NCI-H69 (cell line): Measurements from ENCODE around the gene ATP8B4.

Source experiments
- DNase-seq: peaks from one replicate; lab custom pipeline; 2025; lab: John Stamatoyannopoulos, UW

Gene ATP8B4

DNA sequence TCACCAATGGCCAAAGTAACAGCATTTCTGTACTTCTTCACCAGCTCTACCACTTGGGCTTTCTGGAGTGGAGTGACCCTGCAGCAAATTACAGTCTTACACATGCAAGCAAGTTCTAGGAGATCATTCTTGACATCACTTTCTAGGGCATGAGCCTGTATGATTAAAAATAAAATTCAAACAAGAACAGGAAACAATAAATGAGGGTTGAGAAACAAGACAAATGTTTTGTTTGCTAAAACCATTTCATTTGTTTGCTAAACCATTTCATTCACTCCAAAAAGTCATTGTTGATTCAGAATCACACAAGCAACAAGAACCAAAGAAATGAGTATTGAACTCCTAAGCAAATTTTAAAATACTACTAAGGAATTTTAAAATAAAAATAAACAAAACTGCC lies 220.9 kb downstream of the ATP8B4 start:
- DNase-seq: no peak

DNA sequence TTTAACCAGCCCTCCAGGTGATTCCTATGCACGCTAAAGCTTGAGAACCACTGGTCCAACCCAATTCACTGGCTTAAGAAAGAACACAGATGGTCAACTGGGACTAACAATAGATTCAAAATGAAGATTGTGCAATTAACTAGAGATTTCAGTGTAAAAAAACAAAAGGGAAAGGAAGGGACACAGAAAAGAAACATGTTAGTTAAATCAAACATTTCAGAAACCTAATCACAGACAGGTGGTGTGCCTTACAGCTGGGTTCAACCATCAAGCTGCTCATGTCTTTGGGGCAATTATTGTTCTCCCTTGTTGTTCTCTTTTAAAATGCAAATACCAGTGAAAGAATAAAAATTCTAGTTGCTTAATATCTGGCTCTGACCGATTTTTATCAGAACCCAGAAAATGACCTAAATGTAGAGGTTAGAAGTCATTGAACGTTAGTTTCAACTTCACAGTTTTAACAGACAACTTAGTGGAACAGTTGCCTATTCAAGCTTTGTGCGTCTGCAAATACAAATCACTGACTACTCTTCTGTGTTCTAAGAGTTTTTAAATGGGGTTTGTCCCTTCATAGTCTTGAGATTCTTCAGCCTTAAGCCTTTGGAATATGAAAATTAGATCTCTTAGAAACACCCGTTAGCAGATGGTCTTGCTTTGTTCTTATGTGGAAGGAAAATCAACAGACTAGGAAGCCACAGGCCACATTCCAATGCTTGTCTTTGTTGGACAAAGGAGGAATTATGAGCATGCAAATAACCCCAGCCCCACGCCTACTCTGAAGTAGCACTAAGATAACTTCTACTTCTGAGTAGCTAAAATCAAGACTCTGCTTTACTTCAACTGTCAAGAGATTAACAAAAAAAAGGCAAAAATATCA lies 223.4 kb downstream of the ATP8B4 start:
- no peak for DNase-seq

DNA sequence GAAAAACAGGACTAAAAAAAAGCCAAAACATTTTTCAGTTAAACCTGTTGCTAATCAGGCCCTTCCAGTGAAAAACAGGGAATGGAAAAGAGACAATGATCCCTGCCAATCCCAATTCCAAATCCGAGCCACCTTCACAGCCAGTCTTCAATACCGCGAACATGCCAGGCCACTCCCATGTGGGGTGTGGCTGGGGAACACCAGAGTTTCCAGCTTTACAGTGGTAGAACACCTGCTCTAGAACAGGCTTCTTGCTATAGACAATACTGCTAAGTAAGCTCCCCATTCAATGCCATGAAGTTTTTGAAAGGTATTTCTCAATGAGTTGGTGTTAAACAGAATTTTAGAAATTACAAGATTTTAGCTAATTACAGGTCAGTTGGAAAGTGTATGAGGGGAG lies 228.3 kb downstream of the ATP8B4 start:
- no peak for DNase-seq

DNA sequence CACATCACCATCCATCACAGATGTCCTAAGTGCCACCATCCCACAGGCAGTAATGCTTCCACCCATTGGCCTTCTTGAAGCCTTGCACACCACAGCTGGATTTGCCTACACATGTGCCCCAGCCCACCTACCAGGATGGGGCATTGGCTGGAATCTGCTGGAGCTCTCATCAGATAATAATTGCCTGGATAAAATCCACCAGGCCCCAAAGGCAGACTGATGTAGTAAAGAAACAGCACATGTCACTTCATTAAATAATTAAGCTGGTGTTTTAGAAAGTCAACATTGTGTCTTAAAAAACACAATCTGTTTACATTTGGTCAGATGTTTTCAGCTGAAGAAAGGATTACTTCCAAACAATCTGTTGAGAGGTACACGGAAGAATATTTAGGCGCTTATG lies 229.5 kb downstream of the ATP8B4 start:
- no peak for DNase-seq

DNA sequence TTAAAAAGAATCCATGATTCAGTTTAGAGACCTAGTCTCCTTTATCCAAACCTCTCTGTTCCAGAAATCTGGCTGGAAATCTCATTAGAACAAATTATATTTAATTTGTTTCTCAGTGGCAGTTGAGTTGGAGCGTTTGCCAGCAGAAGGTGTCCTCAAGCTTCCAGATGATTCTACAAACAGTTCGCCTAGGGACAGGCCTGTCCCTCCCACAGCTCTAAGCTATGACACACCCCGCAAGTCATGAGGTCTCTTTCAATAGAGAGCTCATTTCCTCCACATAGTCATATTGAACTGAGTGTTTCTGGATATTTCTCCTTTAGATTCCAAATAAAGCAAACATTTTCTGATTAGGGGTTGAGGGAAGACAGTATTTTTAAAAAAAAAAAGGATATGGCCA lies 230.3 kb downstream of the ATP8B4 start:
- DNase-seq: no peak

DNA sequence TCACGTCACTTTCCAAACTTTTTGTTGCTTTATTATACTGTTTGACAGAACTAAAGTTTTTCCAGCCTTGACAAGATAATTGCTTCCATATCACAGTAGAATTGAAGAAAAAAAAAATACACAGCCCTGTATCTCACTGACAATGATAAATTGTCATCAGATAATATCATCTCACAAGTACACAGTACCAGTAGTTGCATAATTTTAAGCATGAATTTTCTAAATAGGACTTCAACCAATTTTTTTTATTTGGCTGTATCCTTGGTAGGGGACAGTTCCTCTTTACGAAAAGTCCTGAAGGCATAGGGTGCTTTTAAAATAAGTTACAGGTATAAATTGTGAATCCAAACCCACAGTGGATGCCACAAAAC lies 230.7 kb downstream of the ATP8B4 start:
- DNase-seq: no peak

DNA sequence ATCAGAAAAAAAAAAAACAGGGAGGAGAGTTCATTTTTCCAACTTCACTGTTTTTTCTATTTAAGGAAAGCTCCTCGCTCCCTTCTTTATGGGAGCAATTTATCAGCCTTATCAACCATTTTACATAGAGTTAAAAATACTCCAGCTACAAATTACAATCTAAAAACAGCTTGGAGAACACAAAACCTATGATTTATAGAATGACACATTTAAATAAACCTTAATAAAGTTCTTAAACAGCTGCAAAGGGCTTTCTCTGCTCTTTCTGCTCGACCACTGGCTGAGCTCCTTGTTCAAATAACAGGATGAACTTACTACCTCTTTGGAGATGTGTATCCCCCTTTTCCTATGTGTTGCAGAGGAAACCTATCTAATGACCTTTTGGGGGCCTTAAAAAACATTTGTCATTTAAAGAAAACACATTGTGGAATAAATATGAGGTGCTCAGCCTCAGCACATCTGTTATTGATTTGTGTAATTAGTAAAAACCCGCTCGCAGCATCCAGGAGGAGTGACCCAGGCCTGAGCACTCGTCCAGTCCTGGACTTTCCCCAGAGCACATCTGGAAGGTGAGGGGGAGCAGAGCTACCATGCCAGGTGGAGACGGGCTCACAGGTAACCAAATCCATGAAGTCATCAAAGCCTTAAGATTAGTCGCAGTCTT lies 231.2 kb downstream of the ATP8B4 start:
- no peak for DNase-seq

DNA sequence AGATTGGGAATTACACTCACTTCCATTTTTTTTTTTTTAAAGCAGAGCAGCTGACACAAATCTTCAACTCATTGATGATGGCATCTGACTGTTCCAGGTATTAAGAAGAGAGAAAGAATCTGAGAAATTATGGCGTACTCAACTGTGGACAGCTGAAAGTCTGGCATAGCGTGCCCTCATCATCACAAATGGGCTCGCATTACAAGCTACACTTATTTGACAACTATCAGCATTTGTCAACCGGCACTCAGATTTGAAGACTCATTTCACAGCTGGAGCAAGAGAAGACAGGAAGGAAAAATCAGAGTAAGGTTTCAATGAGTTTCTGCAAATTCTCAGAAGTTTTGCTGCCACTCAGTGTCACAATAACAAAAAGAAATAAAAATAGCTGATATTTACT lies 235.9 kb downstream of the ATP8B4 start:
- no peak for DNase-seq

DNA sequence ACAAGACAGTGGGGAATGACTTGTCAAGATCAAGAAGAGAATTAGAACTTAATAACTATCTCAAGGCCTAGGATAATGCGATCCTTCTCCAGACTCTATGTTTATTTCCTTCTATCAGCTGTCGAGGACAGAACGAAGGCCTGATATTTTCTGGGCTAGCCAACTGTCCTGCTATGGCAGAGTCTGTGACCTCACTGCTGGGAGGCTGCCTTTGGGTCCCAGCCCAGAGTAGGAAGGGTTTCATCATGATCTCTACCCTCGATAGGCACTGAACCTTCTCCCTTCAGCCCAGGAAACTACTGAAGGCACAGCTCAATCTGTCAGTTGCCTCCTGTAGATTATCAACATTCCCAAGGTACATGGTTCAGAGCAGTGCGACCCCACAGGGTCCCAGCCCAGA lies 237.2 kb downstream of the ATP8B4 start:
- no peak for DNase-seq

DNA sequence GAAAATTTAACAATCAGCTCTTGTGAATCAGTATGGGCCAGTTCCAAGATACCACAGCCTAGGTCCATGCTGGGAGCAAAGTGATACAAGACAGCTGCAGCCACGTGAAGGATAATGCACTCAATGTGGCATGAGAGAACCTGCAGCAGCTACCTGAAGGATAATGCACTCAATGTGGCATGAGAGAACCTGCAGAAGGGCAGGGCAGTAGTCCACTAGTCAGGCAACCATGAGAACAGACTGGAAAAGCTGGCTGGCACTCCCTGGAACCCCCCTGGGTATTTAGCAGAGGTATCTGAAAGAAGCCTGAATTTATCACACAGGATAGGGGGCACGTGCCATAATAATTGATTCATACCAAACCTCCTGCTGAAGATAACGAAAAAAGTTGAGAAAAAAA lies 237.6 kb downstream of the ATP8B4 start:
- DNase-seq: no peak

DNA sequence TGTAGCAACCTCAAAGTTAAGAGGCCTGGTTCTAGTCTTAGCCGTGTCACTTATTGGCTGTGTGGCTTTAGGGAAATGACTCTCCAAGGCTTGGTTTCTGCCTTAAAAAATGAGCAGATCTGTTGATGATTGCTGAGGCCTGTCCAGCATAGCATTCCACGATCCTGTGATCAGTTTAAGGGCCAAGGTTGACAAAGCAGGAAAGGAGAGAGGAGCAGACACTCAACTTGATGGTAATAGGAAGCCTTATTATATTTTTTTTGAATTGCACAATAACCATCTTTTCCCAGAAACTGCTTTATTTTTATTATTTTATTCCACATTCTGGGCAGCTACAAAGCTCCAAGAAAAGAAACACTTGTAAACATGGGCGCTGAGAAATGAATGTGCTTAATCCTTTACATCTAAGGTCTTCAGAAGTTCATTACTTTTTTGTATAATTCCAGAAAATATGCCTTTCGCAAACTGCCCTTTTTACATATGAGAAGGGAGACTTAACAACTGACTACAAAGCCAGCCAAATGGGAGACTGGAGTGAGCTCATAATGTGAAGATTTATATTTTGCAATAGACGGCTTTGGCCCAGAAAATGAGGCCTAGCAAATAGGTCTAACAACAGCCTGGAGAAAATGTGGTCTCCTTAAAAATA lies 241.0 kb downstream of the ATP8B4 start:
- DNase-seq: no peak

DNA sequence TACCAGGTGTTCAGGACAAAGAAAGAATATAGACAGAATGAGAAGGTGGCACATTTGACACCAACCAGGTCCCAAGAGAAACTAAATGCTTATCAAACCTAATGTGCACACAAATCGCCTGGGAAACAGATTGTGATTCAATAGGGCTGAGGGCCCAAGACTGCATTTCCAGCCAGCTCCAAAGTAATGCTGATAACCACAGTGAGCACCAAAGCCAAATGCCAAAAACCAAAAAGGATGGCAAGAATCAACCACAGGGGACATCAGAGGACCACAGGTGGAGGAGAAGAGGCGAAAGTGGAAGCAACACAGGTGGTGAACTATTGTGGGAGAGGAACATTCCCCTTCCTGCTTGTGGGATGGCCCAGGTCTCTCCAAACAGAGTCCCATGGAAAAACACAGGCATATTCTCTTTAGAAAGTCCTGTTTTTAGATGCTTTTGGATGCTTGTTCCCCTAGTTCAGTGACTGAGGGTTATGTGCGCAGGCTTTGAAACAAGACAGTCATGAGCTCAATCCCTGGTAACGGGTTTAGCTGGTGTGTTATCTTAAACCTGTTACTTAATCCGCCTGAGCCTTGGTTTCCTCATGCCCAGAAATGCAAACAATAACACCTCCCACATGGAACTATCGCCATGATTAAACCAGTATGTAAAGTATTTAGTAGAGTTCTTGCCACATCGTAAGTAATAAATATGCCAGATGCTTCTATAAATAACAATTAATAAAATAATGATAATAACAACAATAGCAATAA lies 241.7 kb downstream of the ATP8B4 start:
- no peak for DNase-seq

DNA sequence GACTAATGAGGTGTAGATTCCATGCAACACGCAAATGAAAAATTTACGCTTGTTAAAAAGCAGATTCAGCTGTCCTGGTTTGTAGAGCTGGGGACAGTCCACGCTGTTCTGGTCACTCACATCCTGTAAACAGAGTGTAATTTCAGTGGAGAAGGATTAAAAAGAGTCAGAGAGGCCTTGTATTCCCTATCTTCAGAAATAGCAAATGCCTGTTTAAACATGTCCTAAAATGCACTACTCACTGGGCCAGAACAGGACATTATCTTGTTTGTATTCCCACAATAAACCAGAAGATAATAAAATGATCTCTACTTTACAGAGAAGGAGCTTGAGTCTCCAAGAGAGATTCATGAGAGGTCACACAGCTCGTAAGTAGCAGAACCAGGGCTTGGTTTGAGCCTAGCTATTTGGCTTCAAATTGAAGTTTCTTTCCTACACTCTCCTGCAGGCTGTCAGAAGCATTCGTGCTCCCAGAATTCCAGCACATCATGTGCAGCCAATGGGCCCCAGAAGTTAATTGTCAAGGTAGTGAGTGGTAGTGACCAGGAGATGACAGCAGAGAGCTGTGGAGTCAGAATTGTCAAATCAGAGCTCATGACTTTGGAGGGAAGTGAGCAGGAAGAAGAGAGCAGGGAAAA lies 242.5 kb downstream of the ATP8B4 start:
- DNase-seq: peak; percentile 29

DNA sequence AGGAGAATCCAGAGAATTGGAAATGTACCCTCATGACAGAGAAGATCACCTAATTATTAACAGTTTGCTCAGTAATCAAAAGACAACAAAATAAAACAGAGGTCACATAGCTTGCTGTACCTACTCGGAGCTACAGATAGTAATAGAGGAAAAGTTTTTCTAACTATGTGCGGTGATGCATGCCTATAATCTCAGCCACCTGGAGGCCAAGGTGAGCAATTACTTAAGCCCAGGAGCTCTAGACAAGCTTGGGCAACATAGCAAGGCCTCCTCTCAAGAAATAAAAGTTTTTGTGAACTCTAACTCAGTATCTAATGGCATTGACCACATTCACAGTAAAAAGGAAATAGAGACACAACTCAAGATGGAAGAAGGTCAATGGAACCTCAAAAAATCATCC lies 243.6 kb downstream of the ATP8B4 start:
- peak; percentile 9 for DNase-seq

DNA sequence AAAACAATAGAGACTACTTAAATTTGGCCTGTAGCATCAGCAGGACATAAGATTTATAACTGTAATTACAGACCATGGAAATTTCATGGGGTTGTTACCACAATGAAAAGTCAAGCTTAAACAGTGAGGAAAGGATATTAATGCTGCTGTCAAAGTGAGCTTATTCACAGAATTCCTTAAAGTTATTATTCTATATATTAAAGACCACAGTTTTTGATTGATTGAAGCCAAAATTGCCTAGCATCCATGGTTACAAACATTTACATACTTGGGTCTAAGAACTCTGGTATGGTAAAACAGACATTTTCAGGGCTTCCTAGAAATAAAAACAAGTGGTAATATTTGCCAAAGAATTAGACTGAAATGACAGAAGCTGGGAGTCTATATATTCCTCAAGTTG lies 248.6 kb downstream of the ATP8B4 start:
- no peak for DNase-seq

DNA sequence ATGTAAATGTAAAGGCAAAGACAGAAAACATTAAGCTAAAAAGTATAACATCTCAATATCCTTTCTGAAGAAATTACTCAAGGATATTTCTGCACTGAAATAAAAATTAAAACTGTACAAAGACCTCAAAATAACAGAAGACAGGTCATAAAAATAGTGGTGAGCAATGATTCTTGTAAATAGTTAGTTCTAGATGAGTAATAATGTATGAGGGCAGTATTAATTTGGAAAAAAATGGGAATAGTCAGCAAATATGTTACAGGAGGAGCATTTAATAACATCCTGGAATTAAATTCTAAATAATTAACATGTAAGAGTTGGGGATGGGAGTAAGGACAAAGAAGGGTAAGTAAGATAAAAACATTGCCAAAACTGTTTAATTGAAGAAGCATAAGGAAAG lies 250.7 kb downstream of the ATP8B4 start:
- DNase-seq: no peak

DNA sequence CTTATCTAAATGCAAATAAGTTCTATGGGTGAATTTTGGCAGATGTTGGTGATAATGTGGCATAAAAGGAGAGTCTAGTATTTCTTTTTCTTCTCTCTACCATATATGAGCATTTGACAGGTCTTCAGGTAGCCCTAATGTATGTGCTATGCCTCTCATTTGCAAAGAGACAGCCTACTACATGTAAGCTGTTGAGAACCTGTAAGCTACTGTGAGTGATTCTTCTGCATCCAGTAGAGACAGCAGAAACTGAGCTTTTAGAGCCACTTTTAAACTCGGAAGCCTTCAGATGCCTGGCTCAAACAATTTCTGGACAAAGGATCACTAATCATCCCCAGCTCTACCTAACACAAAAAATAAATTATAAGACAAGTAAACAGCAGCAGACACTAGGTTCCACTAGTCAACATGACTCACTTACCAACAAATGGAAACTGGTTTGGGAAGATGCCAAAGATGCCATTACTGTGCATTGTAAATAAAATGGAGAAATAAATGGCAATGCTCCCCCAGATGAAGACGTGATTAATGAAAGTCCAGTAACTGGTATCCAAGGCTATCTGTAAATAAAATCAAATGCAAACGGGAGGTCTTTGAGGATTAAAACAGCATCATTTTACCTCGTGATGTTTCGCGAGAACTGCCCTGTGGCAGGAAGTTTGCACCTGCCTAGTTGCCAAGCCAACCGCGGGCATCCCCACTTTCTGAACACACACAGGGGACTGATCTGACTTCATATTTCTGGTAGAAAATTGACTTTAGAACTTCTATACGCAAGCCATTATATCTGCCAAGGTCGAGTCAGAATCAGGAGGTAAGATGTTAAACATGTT lies 252.9 kb downstream of the ATP8B4 start:
- DNase-seq: peak; percentile 12

DNA sequence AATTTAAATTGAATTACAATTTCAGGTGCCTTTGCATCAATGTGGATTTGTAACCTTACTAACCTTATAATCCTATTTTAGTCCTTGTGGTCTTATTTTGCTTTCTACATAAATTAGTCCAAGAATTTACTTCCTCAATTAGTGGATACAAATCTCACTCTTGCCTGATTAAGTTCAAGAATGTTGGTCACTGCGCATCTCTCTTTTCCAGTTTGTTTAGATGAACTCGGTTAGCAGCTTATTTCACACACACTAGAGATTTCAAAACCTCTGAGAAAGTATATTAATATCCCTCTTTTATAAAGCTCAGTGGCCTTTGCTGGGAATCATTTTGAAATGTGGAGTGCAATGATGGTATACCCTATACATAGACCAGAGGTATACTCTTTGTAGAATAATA lies 254.8 kb downstream of the ATP8B4 start:
- no peak for DNase-seq

DNA sequence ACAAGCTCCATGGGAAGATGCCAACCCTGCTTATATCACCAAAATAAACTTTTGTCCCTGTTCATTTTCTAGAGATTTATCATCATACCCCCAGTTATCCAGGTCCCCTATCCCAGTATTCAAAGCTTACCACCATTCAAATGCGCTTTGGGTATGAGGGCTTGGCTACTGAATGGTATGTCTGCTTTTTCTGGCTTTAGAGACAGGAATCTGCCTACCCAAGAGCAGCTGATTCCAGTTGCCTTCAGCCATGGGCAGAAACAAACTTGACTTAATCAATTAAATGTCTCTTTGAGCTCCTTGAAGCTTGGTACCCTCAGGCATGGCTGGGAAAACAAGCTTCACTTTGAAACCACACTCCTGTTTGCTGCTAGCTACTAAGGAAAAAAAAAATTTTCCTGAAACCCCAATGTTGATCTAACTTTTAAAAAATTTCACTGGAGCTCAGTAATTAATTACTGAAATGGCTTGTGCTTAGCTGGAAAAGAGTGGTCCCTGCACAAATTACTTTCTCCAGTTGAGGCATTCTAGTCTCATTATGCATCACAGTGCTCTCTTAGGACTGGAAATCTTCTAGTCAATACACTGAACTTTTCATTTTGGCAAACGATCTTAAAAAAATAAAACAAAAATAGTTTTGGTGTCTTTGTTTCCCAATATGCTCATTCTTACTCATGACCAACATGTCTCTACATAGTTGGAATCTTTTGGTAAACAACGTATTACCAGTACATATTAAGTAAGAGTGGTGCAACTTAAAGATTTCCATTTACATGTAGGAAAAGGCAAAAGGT lies 255.4 kb downstream of the ATP8B4 start:
- DNase-seq: no peak

DNA sequence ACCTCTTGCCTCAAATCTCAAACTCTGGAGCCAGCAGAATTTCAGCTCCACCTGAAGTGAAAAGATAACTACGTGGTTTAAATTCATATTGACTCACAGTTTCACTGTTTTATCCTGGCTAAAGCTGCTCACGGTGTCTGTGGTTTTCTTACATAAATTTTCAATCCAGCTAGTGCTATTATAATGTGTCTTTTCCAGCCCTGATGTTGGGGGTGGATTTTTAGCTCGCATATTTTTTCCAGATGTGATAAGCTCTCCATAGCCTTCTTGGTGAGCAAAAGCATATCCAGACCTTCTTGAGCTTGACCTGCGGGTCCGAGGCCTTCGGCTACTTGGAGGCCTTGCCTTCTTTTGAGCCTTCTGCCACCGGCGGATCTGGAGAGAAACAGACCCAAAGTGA lies 258.9 kb downstream of the ATP8B4 start:
- no peak for DNase-seq
